ENCODE measurements around the gene CAMK2A. TPM values are rescaled to one million over a fixed set of nuclear protein-coding genes. Genes with fewer than 3 reads are reported as not detected.

Gene CAMK2A
- total RNA-seq, 2 donors from 2014 or later = not detected

DNA sequence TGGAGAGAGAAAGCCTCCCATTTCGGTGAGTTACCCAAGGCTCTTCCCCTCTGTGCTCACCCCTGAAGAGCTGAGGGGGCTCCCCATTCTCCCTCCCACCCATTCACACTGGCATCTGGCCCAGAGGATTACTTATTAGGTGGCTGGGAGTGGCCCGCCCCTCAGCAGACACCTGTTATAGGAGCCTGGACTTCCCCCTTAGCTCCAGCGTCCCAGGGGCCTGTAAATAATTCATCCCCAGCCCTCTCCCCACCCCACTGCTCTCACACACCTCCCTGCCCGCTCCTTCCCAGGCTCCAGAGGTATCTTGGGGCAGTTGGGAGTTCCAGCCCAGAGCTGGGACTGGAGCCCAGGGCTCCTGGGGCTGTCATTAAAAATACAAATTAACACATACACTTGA, 111.3 kb downstream of the CAMK2A start:
- no peak overlapping the region for H3K4me3 Mint-ChIP-seq
- DNase-seq (no peak), ATAC-seq (replicated peaks in 1 of 2) (no peak)
- no peaks in the 10 kb centered on the region for H3K9me3 Mint-ChIP-seq
- no peaks in the 10 kb centered on the region for H3K4me1 Mint-ChIP-seq (ENCODE audit: low read depth)
- H3K36me3 Mint-ChIP-seq (ENCODE audit: insufficient read depth in 2 of 2) = no peaks in the 10 kb centered on the region
- no peak overlapping the region for H3K27ac Mint-ChIP-seq
- H3K27me3 Mint-ChIP-seq (ENCODE audit: low read depth) = peaks cover 7% of the 10 kb centered on the region

- ATAC-seq (replicated peaks in 1 of 2) (no peak), DNase-seq (no peak)
- H3K9me3 Mint-ChIP-seq = no peaks in the 10 kb centered on the region
- no peaks in the 10 kb centered on the region for H3K4me1 Mint-ChIP-seq (ENCODE audit: low read depth)
- no peak overlapping the region for H3K27ac Mint-ChIP-seq
- H3K36me3 Mint-ChIP-seq (ENCODE audit: insufficient read depth in 2 of 2) = no peaks in the 10 kb centered on the region
- H3K27me3 Mint-ChIP-seq (ENCODE audit: low read depth) = peaks cover 7% of the 10 kb centered on the region
- no peak overlapping the region for H3K4me3 Mint-ChIP-seq
Observed at GRCh38 chr5:150177721-150178120, 111.9 kb downstream of the CAMK2A start.

DNA sequence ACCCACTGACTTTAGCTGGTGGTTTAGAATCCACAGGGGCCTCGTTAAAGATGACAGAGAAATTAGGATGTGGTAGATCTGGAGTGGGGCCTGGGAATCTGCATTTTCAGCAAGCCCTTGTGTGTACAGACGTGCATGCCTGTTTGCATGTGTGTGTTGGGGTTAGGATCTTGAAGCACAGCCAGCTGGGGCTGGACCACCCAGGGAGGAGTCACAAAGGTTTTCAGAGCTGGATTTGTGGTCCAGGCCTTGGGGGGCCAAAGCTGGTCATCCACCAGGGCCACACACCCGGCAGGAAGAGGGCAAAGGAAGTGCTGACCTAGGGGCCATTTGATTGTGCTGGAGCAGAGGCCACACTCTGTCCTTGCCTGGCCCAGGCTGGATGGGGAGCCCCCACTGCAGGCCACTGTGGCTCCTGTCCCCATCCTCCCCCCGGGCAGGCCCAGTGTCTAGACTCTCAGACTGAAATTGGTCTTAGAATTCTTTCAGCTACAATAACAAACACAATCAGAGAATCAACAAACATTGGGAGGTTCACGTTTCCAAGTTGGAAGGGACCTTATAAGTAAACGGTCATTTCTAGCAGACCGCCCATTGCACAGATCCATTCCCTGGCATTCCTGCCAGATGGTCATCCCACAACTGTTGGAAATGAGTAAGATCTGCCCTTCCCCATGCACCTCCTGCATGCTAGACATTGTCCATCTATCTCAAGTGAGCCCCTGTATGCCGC, 112.7 kb downstream of the CAMK2A start:
- no peaks in the 10 kb centered on the region for H3K4me1 Mint-ChIP-seq (ENCODE audit: low read depth)
- DNase-seq (no peak), ATAC-seq (replicated peaks in 1 of 2) (no peak)
- no peak overlapping the region for H3K4me3 Mint-ChIP-seq
- peaks cover 14% of the 10 kb centered on the region for H3K27me3 Mint-ChIP-seq (ENCODE audit: low read depth)
- no peaks in the 10 kb centered on the region for H3K9me3 Mint-ChIP-seq
- H3K36me3 Mint-ChIP-seq (ENCODE audit: insufficient read depth in 2 of 2) = no peaks in the 10 kb centered on the region
- no peak overlapping the region for H3K27ac Mint-ChIP-seq

DNA sequence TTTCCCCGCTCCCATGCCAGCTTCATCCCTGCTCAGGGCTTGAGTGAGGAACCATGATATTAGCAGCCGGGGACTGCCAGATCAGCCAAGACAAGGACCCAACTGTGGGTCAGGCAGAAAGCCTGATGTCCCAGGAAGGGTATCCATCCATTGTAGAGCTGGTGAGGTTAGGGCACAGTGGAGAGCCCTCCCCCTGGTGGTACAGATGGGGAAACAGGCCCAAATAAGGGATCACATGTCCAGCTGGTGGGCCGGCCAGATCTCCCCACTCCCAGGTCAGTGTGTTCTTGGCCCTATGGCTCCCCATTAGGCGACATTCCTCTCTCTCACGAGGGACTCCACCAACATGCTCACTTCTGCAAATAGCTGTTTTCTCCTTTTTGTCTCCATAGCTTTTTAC, 114.0 kb downstream of the CAMK2A start:
- no peak for ATAC-seq (replicated peaks in 1 of 2)
- Mint-ChIP-seq H3K36me3 (ENCODE audit: insufficient read depth in 2 of 2) (no peaks in the 10 kb centered on the region), H3K27ac (no peak overlapping the region), H3K27me3 (ENCODE audit: low read depth) (peaks cover 23% of the 10 kb centered on the region), H3K9me3 (no peaks in the 10 kb centered on the region), H3K4me1 (ENCODE audit: low read depth) (no peaks in the 10 kb centered on the region), H3K4me3 (no peak overlapping the region)
- DNase-seq = no peak

GRCh38 chr5:150175076-150175475, 114.5 kb downstream of the CAMK2A start:
- no peak for ATAC-seq (replicated peaks in 1 of 2)
- peaks cover 28% of the 10 kb centered on the region for H3K27me3 Mint-ChIP-seq (ENCODE audit: low read depth)
- no peak overlapping the region for H3K4me3 Mint-ChIP-seq
- H3K36me3 Mint-ChIP-seq (ENCODE audit: insufficient read depth in 2 of 2) = no peaks in the 10 kb centered on the region
- no peaks in the 10 kb centered on the region for H3K4me1 Mint-ChIP-seq (ENCODE audit: low read depth)
- no peaks in the 10 kb centered on the region for H3K9me3 Mint-ChIP-seq
- H3K27ac Mint-ChIP-seq = no peak overlapping the region
- DNase-seq = no peak

DNA sequence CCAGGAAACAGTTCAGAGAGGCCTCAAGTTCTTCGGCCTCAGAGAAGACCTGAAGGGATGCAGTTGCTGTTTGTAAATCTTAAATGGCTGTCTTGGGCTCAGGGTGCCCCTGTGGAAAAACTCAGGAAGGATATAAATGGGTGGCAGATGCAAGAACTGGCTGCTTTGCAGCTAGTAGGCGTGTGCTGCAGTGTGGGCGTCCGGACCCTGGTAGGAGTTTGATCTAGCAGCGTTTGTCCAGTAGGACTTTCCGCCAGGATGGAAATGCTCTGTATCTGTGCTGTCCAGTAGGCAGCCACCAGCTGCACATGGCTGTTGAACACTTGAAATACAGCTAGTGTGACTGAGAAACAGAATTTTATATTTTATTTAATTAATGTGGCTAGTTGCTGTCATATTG, 115.3 kb downstream of the CAMK2A start:
- Mint-ChIP-seq H3K36me3 (ENCODE audit: insufficient read depth in 2 of 2) (no peaks in the 10 kb centered on the region), H3K27me3 (ENCODE audit: low read depth) (peaks cover 35% of the 10 kb centered on the region), H3K4me3 (no peak overlapping the region), H3K4me1 (ENCODE audit: low read depth) (no peaks in the 10 kb centered on the region), H3K27ac (no peak overlapping the region), H3K9me3 (no peaks in the 10 kb centered on the region)
- DNase-seq = no peak
- no peak for ATAC-seq (replicated peaks in 1 of 2)

- no peak overlapping the region for H3K27ac Mint-ChIP-seq
Observed at GRCh38 chr5:150173161-150173560, 116.4 kb downstream of the CAMK2A start.

GRCh38 chr5:150172556-150172955, 117.0 kb downstream of the CAMK2A start:
- ATAC-seq (replicated peaks in 1 of 2) = no peak
- no peak for DNase-seq
- no peak overlapping the region for H3K27ac Mint-ChIP-seq
- H3K27me3 Mint-ChIP-seq (ENCODE audit: low read depth) = peaks cover 52% of the 10 kb centered on the region
- H3K4me3 Mint-ChIP-seq = no peak overlapping the region
- no peaks in the 10 kb centered on the region for H3K4me1 Mint-ChIP-seq (ENCODE audit: low read depth)
- H3K9me3 Mint-ChIP-seq = no peaks in the 10 kb centered on the region
- no peaks in the 10 kb centered on the region for H3K36me3 Mint-ChIP-seq (ENCODE audit: insufficient read depth in 2 of 2)

More at GRCh38 chr5:150173161-150173560, 116.4 kb downstream of the CAMK2A start:
- Mint-ChIP-seq H3K4me1 (ENCODE audit: low read depth) (no peaks in the 10 kb centered on the region), H3K36me3 (ENCODE audit: insufficient read depth in 2 of 2) (no peaks in the 10 kb centered on the region), H3K9me3 (no peaks in the 10 kb centered on the region), H3K4me3 (no peak overlapping the region), H3K27me3 (ENCODE audit: low read depth) (peaks cover 46% of the 10 kb centered on the region)
- DNase-seq (no peak), ATAC-seq (replicated peaks in 1 of 2) (no peak)

- Mint-ChIP-seq H3K27ac (no peak overlapping the region), H3K27me3 (ENCODE audit: low read depth) (peaks cover 55% of the 10 kb centered on the region), H3K9me3 (no peaks in the 10 kb centered on the region), H3K4me1 (ENCODE audit: low read depth) (no peaks in the 10 kb centered on the region), H3K4me3 (no peak overlapping the region), H3K36me3 (ENCODE audit: insufficient read depth in 2 of 2) (no peaks in the 10 kb centered on the region)
- DNase-seq (no peak), ATAC-seq (replicated peaks in 1 of 2) (no peak)
Observed at GRCh38 chr5:150172145-150172544, 117.4 kb downstream of the CAMK2A start.

Other genes with a start within 250 kb of the CAMK2A start
- gene CSF1R, start 203.2 kb downstream of the CAMK2A start, total RNA-seq = 1 to 10 TPM; 1.2 to 1.8 TPM
- gene PDGFRB, start 133.9 kb downstream of the CAMK2A start, total RNA-seq = 1 to 10 TPM in 1 of 2 donors, under 1 TPM in 1; 0.34 to 1.1 TPM
- gene CDX1, start 123.0 kb downstream of the CAMK2A start, total RNA-seq = not detected
- gene SLC6A7, start 99.7 kb downstream of the CAMK2A start, total RNA-seq = not detected
- gene ARSI, start 13.1 kb upstream of the CAMK2A start, total RNA-seq = not detected
- gene TCOF1, start 67.9 kb upstream of the CAMK2A start, total RNA-seq = 10 to 100 TPM; 55.5 to 62.3 TPM
- 100 to 1,000 TPM; 363 to 455 TPM for gene CD74, start 123.1 kb upstream of the CAMK2A start, total RNA-seq
- gene RPS14, start 160.0 kb upstream of the CAMK2A start, total RNA-seq = 1,000 to 10,000 TPM; 2,954 to 3,917 TPM
- gene NDST1, start 218.4 kb upstream of the CAMK2A start, total RNA-seq = 1 to 10 TPM; 3.4 to 3.5 TPM